ENCODE results near the gene YEATS2. TPM values are rescaled to one million over a fixed set of nuclear protein-coding genes. Genes with fewer than 3 reads are reported as not detected.
A peak's percentile ranks its signal among the peaks of the same experiment; 100 is the strongest.
"Not testable (repeated sequence)": the region's sequence is repeated elsewhere in the genome, so short reads cannot be mapped to it uniquely, and the experiment has no call there.

Gene YEATS2
- polyA plus RNA-seq, 1 experiment, result 38.3 TPM

DNA sequence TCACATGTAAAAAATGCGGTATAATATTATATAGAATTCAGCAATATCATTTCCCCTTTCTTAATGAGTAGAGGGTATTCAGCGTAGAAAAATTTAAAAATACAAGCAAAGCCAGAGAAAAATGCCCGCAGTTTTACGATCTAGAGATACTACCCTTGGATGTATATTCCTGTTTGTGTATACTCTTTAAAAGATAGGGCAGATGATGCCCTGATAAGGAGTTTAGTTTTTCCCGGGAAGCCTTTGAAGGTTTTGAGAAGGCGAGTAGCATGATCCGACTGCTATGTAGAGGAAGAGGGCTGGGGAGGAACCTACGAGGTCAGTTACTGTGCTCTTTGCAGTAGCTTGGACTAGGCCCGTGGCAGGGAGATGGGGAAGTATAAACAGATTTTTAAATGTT lies 1.2 kb downstream of the YEATS2 start:
- Histone ChIP-seq H3K27me3 (ENCODE audit: control insufficient read depth, insufficient read depth, low read length) (no peaks in the 10 kb centered on the region), H3K4me3 (ENCODE audit: low read depth, low read length) (peak overlapping the region; percentile 96), H3K9me3 (ENCODE audit: control insufficient read depth, insufficient read depth, low read length) (no peaks in the 10 kb centered on the region; the same call in 1 of the 2 replicates), H3K27ac (ENCODE audit: low read depth, low read length) (no peak overlapping the region)
- POLR2A ChIA-PET, result no interaction called here
- DNase-seq (ENCODE audit: low read depth, low spot score), result no peak
- TF ChIP-seq, protein P1, sequence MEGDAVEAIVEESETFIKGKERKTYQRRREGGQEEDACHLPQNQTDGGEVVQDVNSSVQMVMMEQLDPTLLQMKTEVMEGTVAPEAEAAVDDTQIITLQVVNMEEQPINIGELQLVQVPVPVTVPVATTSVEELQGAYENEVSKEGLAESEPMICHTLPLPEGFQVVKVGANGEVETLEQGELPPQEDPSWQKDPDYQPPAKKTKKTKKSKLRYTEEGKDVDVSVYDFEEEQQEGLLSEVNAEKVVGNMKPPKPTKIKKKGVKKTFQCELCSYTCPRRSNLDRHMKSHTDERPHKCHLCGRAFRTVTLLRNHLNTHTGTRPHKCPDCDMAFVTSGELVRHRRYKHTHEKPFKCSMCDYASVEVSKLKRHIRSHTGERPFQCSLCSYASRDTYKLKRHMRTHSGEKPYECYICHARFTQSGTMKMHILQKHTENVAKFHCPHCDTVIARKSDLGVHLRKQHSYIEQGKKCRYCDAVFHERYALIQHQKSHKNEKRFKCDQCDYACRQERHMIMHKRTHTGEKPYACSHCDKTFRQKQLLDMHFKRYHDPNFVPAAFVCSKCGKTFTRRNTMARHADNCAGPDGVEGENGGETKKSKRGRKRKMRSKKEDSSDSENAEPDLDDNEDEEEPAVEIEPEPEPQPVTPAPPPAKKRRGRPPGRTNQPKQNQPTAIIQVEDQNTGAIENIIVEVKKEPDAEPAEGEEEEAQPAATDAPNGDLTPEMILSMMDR (IDR thresholded peaks at IDR 0.05; ENCODE audit: low read depth, low read length), result no peak
- CTCF ChIA-PET, result no interaction called here

DNA sequence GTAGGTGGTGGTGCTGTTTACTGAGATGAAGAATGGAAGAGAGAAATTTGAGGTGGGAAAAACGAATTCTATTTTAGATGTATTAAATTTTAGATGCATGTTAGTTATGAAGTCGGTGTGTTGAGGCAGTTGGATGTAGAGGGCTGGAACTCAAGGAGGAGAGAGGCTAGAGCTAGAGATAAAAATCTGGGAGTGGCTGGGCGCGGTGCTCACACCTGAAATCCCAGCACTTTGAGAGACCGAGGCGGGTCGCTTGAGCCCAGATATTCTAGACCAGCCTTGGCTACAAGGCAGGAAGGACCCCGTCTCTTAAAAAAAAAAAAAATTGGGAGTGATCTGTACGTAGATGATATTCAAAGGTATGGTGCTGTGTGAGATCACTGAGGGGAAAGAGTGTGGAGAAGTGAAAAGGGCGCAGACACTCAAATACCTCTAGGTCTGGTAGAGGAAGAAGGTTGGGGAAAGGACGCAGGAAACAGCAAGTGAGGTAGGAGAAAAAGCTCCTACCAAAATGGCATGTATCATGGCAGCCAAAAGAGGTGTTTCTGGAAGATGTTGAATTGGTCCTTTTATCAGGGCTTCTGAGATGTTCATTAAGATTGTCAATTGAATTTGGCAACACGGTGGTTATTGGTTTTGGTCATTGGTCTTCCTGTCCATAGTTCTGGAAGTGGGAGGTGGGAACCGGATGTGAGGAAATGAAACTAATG lies 1.8 kb downstream of the YEATS2 start:
- POLR2A ChIA-PET, result interaction anchor here (0.6 kb wide), 1 partner anchor 40 kb away, joined by 3 read pairs; no protein-coding TSS in a partner anchor
- CTCF ChIA-PET, result no interaction called here
- H3K9me3 ChIP-seq (ENCODE audit: control insufficient read depth, insufficient read depth, low read length), result no peaks in the 10 kb centered on the region; the same call in 1 of the 2 replicates
- peak overlapping the region; percentile 96 for H3K4me3 ChIP-seq (ENCODE audit: low read depth, low read length)
- no peaks in the 10 kb centered on the region for H3K27me3 ChIP-seq (ENCODE audit: control insufficient read depth, insufficient read depth, low read length)
- DNase-seq (ENCODE audit: low read depth, low spot score), result no peak
- no peak overlapping the region for H3K27ac ChIP-seq (ENCODE audit: low read depth, low read length)
- TF ChIP-seq, protein P1 (IDR thresholded peaks at IDR 0.05; ENCODE audit: low read depth, low read length), result no peak

DNA sequence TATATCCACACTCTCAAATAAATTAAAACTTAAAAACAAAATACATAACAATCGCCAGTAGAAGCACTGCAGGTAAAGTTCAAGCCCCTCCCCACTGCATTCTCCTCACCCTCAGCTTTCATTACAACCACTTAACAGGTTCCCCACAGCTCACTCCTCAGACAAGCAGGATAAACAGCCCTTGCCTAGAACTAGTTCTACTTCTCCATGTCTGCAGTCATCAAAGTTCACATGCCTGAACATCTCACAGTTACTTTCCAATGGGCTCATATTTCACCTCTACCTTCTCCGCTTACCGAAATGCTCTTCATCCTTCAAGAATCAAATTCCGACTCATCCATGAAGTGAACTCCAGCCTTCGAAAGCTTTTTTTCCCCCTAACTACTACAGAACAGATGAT lies 4.1 kb downstream of the YEATS2 start:
- POLR2A ChIA-PET, result no interaction called here

DNA sequence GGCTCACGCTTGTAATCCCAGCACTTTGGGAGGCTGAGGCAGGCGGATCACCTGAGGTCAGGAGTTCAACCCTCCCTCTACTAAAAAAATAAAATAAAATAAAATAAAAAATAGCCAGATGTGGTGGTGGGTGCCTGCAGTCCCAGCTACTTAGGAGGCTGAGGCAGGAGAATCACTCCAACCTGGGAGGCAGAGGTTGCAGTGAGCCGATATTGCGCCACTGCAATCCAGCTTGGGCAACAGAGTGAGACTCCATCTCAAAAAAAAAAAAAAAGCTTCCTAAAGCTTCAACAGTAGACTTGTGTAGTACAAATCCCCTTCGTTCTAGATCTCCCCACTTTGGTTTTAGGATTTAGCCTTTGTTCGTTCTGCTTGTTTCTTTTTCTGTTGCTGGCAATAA lies 6.3 kb downstream of the YEATS2 start:
- H3K9me3 ChIP-seq (ENCODE audit: control insufficient read depth, insufficient read depth, low read length); H3K27ac ChIP-seq (ENCODE audit: low read depth, low read length); POLR2A ChIA-PET; H3K27me3 ChIP-seq (ENCODE audit: control insufficient read depth, insufficient read depth, low read length); H3K4me3 ChIP-seq (ENCODE audit: low read depth, low read length); DNase-seq (ENCODE audit: low read depth, low spot score): not testable (repeated sequence)
- CTCF ChIA-PET, result interaction anchor here (1.3 kb wide), 1 partner anchor 234 kb away, joined by 3 read pairs; no protein-coding TSS in a partner anchor

More for the DNA sequence above, 4.1 kb downstream of the YEATS2 start:
- TF ChIP-seq, protein P1 (IDR thresholded peaks at IDR 0.05; ENCODE audit: low read depth, low read length), result no peak
- H3K27me3 ChIP-seq (ENCODE audit: control insufficient read depth, insufficient read depth, low read length), result no peaks in the 10 kb centered on the region
- H3K4me3 ChIP-seq (ENCODE audit: low read depth, low read length), result no peak overlapping the region
- H3K27ac ChIP-seq (ENCODE audit: low read depth, low read length), result no peak overlapping the region
- H3K9me3 ChIP-seq (ENCODE audit: control insufficient read depth, insufficient read depth, low read length), result no peaks in the 10 kb centered on the region; the same call in 1 of the 2 replicates
- CTCF ChIA-PET, result no interaction called here
- no peak for DNase-seq (ENCODE audit: low read depth, low spot score)

DNA sequence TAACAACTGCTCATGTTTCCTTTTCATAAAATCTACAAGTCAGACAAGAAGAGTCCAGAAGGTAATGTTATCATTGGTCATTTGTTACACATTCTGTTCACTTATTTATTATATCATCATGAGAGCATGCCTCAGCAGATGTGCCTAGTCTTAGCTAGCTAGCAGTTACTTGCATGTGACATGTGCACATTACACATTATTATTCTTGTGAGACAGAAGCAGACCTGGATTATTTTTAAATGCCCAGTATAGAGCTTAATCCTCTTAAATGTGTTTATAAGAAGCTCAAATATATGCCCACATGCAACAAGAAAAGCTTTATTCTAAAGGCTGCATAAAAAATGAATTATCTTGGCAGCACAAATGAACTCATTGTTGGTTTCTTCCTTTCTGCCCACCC lies 12.6 kb downstream of the YEATS2 start:
- ChIA-PET POLR2A (interaction anchor here (0.6 kb wide), 1 partner anchor 28 kb away, joined by 9 read pairs; no protein-coding TSS in a partner anchor), CTCF (no interaction called here)
- Histone ChIP-seq H3K27ac (ENCODE audit: low read depth, low read length) (no peak overlapping the region), H3K4me3 (ENCODE audit: low read depth, low read length) (no peak overlapping the region), H3K9me3 (ENCODE audit: control insufficient read depth, insufficient read depth, low read length) (no peaks in the 10 kb centered on the region), H3K27me3 (ENCODE audit: control insufficient read depth, insufficient read depth, low read length) (no peaks in the 10 kb centered on the region)
- no peak for DNase-seq (ENCODE audit: low read depth, low spot score)
- TF ChIP-seq, protein P1 (IDR thresholded peaks at IDR 0.05; ENCODE audit: low read depth, low read length), result no peak

Measured in AG04450 (cell line).